Measurements from ENCODE around the gene TEX261. TPM values are rescaled to one million over a fixed set of nuclear protein-coding genes. Genes with fewer than 3 reads are reported as not detected.

Gene TEX261
- total RNA-seq (2022; extraction: Qiagen RNA extraction; ENCODE audit: low read depth) = 82.7 to 91.3 TPM (median 87.3 TPM) in 5 replicates

DNA sequence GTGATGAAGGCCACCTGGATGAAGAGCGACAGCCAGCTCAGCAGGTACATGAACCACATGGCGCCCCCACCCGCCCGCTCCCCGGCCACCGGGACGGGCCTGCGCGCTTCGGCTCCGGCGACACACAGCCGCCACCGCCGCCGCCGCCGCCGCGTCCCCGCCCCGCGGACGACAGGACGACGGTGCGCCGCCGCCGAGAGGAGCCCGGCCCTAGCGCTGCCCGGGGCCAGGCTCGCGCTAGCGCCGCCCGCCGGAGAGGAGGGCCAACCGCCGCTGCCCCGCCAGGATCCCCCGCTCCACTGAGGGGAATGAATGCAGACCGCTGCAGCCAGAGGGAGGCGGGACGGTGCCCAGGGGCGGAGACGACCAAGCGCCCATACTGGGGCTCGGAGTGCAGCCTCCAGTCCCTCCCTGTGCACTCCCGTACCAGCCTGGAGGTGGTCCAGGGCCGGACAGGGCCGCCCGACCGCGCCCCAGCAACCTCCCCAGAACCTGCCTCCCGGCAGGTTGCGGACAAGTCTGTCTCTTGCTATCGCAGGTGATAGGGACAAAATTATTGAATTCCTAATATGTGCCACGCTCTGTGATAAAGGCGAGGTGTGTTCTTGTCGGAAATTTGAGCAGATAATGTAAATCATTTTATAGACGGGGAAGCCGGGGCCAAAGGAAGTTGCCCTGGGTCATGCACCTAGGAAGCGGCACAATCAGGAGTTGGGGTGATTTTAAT is at the start of gene TEX261:
TSS of gene TEX261 (minus strand) at position 175 of the 727 bp plus-strand sequence. CDS start at position 59, 116 bp downstream.

DNA sequence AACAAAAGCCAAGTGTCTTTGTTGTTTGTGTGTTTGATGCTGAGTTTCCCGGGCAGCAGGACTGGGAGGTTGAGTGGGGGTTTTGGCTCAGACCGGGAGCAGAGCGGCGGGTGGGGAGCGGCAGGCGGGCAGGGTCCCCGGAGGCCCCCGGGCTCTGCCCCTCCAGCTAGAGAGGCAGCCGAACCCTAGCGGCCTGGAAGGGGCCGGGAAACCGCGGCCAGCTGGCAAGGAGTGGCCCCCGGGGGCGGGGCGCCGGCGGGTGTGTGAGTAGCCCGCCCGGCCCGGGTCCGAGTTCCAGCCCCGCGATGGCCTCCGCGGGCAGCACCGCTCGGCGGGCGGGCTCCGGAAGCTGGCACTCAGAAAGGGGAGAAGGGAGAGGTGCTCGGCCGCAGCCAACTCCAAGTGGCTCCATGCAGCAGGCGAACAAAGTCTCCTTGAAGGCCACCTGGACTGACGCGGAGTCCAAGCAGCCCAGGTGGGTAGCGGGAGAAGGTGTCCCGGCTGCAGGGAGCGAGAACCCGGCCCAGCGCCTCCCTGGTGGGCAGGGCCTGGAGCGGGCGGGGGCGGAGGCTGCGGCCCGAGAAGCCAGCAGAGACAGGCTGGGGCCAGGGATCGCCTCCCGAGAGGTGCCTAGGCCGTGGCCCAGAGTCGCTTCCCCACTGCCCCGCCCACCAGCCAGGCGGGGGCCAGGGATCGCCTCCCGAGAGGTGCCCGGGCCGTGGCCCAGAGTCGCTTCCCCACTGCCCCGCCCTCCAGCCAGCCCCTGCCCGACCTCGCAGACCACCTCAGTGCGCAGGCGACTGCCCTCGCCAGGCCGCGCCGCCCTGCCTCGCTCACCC is 16.1 kb downstream of the TEX261 start, which contains the start of gene ANKRD53:
TSS of gene ANKRD53 (plus strand) at position 290 of the 839 bp plus-strand sequence. CDS start at position 306, 16 bp downstream.

Other genes with a start within 250 kb of the TEX261 start
- 23.1 to 29.2 TPM (median 25.3 TPM) in 5 replicates for gene ADD2, start 226.7 kb downstream of the TEX261 start, total RNA-seq (2022; extraction: Qiagen RNA extraction; ENCODE audit: low read depth)
- not detected in 5 replicates for gene FIGLA, start 204.2 kb downstream of the TEX261 start, total RNA-seq (2022; extraction: Qiagen RNA extraction; ENCODE audit: low read depth)
- not detected in 5 replicates for gene CLEC4F, start 174.3 kb downstream of the TEX261 start, total RNA-seq (2022; extraction: Qiagen RNA extraction; ENCODE audit: low read depth)
- gene CD207, start 159.1 kb downstream of the TEX261 start, total RNA-seq (2022; extraction: Qiagen RNA extraction; ENCODE audit: low read depth) = not detected in 5 replicates
- 3.1 to 5.6 TPM (median 4.6 TPM) in 5 replicates for gene VAX2, start 94.3 kb downstream of the TEX261 start, total RNA-seq (2022; extraction: Qiagen RNA extraction; ENCODE audit: low read depth)
- 1.6 to 3.8 TPM (median 1.8 TPM) in 5 replicates for gene ATP6V1B1, start 59.0 kb downstream of the TEX261 start, total RNA-seq (2022; extraction: Qiagen RNA extraction; ENCODE audit: low read depth)
- 0.06 to 0.34 TPM (median 0.07 TPM) in 3 of 5 replicates, not detected in the others for gene ANKRD53, start 16.2 kb downstream of the TEX261 start, total RNA-seq (2022; extraction: Qiagen RNA extraction; ENCODE audit: low read depth)
- 55.8 to 87.6 TPM (median 78.4 TPM) in 5 replicates for gene NAGK, start 73.8 kb upstream of the TEX261 start, total RNA-seq (2022; extraction: Qiagen RNA extraction; ENCODE audit: low read depth)
- 10.1 to 12.2 TPM (median 11.0 TPM) in 5 replicates for gene MCEE, start 135.4 kb upstream of the TEX261 start, total RNA-seq (2022; extraction: Qiagen RNA extraction; ENCODE audit: low read depth)
- gene MPHOSPH10, start 135.8 kb upstream of the TEX261 start, total RNA-seq (2022; extraction: Qiagen RNA extraction; ENCODE audit: low read depth) = 39.8 to 45.5 TPM (median 43.1 TPM) in 5 replicates
- gene PAIP2B, start 232.2 kb upstream of the TEX261 start, total RNA-seq (2022; extraction: Qiagen RNA extraction; ENCODE audit: low read depth) = 0.24 to 0.44 TPM (median 0.43 TPM) in 5 replicates